GM18867 (cell line): ENCODE data around the gene UNC93B1.
"Not testable (repeated sequence)": the region's sequence is repeated elsewhere in the genome, so short reads cannot be mapped to it uniquely, and the experiment has no call there.

ENCODE experiments used
- ATAC-seq: cut with Tn5 transposase; IDR thresholded peaks from one replicate; pipeline ENCODE4 v1.9.1; 2021; ENCODE audit warnings: mild to moderate bottlenecking, moderate library complexity; ENCODE audit not compliant: unreplicated experiment

Gene UNC93B1

GRCh38 chr11:67995579-67995978, 8.3 kb downstream of the UNC93B1 start:
- not testable (repeated sequence) for ATAC-seq

DNA sequence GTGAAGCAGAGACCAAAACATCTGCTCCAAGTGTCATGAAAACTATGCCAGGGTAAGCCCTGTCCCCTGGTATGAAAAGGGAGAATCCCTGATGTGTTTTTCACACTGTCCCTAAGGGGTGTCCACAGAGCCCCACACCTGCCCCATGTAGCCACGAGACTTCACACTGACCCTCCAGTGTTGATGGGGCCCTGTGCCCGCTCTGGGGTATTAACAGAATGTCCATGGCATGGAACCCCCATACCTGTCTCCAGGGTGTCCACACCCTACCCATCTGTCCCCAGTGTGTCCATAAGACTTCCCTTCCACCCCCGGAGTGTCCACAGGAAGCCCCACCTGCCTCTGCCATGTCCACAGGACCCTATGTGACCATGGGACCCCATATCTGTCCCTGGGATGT, 8.8 kb downstream of the UNC93B1 start:
- ATAC-seq, result not testable (repeated sequence)

GRCh38 chr11:67994387-67994786, 9.5 kb downstream of the UNC93B1 start:
- not testable (repeated sequence) for ATAC-seq

DNA sequence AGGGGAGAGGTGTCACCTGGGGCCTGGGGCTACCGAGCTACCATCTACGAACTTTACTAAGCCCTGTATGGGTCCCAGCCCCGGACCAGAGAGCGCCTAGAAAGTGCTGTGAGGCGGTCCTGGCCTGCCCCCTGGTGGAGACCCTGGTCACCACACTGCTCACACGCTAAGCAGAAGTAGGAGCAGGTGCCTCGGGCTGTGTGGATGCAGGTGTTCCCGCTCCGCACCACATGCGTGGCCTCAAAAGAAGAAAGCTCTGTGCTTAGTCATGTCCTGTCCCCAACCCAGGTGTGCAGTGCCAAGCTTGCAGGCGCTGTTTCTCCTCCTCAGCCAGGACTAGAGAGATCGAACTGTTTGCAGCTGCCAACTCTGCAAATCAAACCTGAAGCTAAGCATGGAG, 10.1 kb downstream of the UNC93B1 start:
- ATAC-seq, result not testable (repeated sequence)

- ATAC-seq, result not testable (repeated sequence)
Observed at GRCh38 chr11:67991347-67992121, 12.4 kb downstream of the UNC93B1 start.

GRCh38 chr11:67990546-67991346, 13.2 kb downstream of the UNC93B1 start:
- ATAC-seq, result not testable (repeated sequence)

- not testable (repeated sequence) for ATAC-seq
Observed at GRCh38 chr11:67985302-67985701, 18.6 kb downstream of the UNC93B1 start.

GRCh38 chr11:67983951-67984350, 19.9 kb downstream of the UNC93B1 start:
- ATAC-seq, result no peak

DNA sequence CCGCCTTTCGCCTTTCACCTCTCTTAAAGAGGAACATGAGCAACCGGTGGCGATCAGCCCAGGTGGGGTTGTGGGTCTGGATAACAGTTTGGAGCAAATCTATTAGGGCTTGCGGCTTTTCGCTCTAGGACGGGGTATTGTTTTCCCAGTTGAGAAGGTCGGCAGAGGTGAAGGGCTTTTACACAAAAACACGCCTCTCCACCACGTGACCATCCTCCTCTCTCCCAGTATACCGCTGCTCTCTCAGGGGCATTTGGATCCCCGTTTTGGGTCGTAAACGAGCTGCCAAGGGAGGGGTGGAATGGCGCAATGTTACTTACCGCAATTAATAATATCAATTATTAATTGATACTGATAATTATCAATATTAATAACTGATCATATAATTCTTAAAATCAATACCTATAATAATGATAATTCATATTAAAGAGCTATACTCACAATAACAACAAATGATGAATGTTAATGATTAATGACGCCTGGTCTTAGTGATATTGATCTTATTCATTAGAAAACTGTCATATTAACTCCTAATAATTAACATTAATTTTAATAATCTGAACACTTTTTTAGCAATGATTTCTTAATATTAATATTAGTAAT, 21.5 kb downstream of the UNC93B1 start:
- ATAC-seq, result not testable (repeated sequence)

- not testable (repeated sequence) for ATAC-seq
Observed at GRCh38 chr11:67981226-67981625, 22.7 kb downstream of the UNC93B1 start.

GRCh38 chr11:67978766-67979418, 25.0 kb downstream of the UNC93B1 start:
- not testable (repeated sequence) for ATAC-seq

GRCh38 chr11:67974746-67975145, 29.2 kb downstream of the UNC93B1 start:
- ATAC-seq, result not testable (repeated sequence)

DNA sequence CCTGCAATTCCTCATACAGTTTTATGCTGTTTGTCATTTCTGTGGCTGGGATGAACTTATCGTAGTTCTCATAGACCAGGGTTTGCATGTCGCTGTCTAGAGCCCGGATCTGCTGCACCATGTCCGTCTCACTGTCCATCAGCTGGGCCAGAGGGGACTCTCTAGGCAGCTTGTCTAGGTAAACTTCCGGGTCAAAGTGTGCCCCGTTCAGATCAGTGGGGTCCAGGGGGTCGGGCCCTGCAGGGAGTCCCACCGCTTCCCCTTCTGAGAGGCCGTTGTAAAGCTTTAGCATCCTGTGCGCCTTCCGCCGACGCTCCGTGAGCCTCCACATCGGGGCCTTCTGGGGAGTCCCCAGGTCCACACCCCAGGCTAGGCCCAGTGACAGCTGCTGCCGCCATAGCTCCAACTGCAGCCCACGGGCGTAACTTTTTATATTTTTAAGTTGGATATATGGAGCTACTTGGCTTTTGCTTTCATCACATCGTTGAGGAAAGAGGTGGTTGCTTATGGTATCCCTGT, 38.0 kb downstream of the UNC93B1 start:
- not testable (repeated sequence) for ATAC-seq

DNA sequence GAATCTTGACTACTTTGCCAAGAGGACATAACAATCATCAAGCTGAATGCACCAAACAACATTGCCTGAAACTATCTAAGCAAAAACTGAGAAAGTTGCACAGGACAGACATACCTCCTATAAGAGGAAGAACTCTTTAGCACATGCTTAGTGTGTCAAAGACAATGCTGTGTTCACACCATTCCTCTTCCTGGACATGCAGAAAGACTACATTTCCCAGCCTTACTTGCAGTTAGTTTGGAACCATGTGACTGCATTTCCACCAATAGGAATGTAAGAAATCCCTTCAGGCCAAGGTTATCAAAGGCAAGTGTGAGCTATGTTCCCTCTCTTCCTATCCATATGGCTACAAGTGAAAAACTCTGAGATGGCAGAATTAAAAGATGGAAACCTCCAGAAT, 39.2 kb downstream of the UNC93B1 start:
- not testable (repeated sequence) for ATAC-seq

- not testable (repeated sequence) for ATAC-seq
Observed at GRCh38 chr11:67963879-67964278, 40.0 kb downstream of the UNC93B1 start.

DNA sequence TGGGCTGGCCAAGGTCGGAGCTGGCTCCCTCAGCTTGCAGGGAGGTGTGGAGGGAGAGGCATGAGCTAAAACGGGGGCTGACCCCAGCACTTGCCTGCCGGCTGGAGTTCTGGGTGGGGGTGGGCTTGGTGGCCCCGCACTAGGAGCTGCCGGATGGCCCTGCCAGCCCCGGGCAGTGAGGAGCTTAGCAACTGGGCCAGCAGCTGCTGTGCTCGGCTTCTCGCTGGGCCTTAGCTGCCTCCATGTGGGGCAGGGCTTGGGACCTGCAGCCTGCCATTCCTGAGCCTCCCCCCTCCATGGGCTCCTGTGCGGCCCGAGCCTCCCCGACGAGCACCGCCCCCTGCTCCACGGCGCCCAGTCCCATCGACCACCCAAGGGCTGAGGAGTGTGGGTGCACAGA, 40.7 kb downstream of the UNC93B1 start:
- ATAC-seq, result not testable (repeated sequence)

DNA sequence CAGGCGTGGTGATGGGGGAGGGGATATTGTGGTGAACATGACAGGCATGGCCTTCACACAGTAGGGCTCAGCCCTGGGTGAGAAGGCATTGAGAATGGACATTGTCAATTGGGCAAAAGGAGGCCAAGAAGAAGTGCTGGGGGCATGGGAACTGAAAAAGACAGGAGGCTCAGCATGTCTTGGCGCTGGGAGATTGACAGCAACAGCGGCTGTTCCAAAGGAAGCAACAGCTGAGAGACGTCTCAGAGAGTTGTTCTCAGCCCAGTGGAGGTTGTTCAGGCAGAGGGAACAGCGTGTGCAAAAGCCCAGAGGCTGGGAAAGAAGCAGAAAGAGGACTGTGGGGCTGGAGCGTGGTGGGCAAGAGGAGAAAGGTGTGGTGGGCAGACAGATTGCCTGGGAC, 47.7 kb downstream of the UNC93B1 start:
- ATAC-seq, result not testable (repeated sequence)

- not testable (repeated sequence) for ATAC-seq
Observed at GRCh38 chr11:67955461-67956007, 48.4 kb downstream of the UNC93B1 start.

GRCh38 chr11:67954971-67955370, 48.9 kb downstream of the UNC93B1 start:
- ATAC-seq, result not testable (repeated sequence)

- ATAC-seq, result not testable (repeated sequence)
Observed at GRCh38 chr11:67954251-67954650, 49.6 kb downstream of the UNC93B1 start.
